ENCODE data around the gene TRAPPC10.

DNA sequence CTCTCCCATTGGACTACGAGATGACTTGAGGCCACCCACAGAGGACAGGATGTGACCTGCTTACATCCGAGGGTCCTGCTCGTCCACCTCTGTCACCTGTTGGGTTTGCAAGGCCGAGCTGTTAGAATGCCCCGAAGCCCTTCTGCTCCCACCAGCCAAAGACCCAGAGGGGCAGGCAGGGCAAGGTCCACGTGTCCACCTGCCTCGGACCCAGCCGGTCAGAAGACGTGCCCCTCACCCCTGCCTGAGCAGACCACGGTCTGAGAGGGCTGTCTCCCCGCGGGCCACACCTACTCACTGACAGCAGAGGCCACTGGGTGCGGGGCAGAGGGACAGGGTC, 30.3 kb upstream of the TRAPPC10 start:
- TF ChIP-seq CTCF (IDR thresholded peaks at IDR 0.05) (no peak), POLR2A (IDR thresholded peaks at IDR 0.05) (no peak)
